Keratinocyte (primary cell): ENCODE data around the gene ISM2. TPM values are rescaled to one million over a fixed set of nuclear protein-coding genes. Genes with fewer than 3 reads are reported as not detected.
"Not testable (repeated sequence)": the region's sequence is repeated elsewhere in the genome, so short reads cannot be mapped to it uniquely, and the experiment has no call there.

Source experiments
- DNase-seq: peaks from one replicate; pipeline ENCODE4 v3.0.0-alpha.2; 2011; ENCODE audit warnings: low read depth, missing footprints, low spot score
- FAIRE-seq: peaks from 2 replicates; lab custom pipeline; 2011; peaks lifted over from hg19 to GRCh38; lab: Jason Lieb, UNC
- H2AFZ ChIP-seq: 2 replicates; pipeline ENCODE4 v1.6.0; 2012; ENCODE audit warnings: low read length, control low read depth, inconsistent platforms; ENCODE audit not compliant: control insufficient read depth
- H3K27ac ChIP-seq: 2 replicates; pipeline ENCODE4 v1.5.1; 2011; ENCODE audit warnings: low read length; ENCODE audit not compliant: control insufficient read depth, insufficient read depth
- H3K27me3 ChIP-seq: 3 replicates; pipeline ENCODE4 v1.6.0; 2011; ENCODE audit warnings: low read length; ENCODE audit not compliant: control insufficient read depth, insufficient read depth; ENCODE audit errors: extremely low read depth
- H3K36me3 ChIP-seq, 2 experiments: 2 replicates in 1 of 2; 3 replicates in 1 of 2; pipeline ENCODE4 v1.5.1; 2011; ENCODE audit warnings: low read length in 2 of 2, mild to moderate bottlenecking in 1 of 2; ENCODE audit not compliant: control insufficient read depth in 2 of 2, insufficient read depth in 2 of 2; ENCODE audit errors: extremely low read depth in 1 of 2
- H3K4me1 ChIP-seq: 3 replicates; pipeline ENCODE4 v1.5.1; 2011; ENCODE audit warnings: low read length; ENCODE audit not compliant: control insufficient read depth, insufficient read depth; ENCODE audit errors: extremely low read depth
- H3K4me2 ChIP-seq: 3 replicates; pipeline ENCODE4 v1.6.0; 2011; ENCODE audit warnings: low read depth, low read length; ENCODE audit not compliant: control insufficient read depth, insufficient read depth; ENCODE audit errors: extremely low read depth
- H3K4me3 ChIP-seq, 3 experiments: fragments of 200-600 bp in 1 of 3; sonication (generic) in 1 of 3; 2 replicates in 2 of 3; 3 replicates in 1 of 3; pipeline ENCODE4 v1.5.1; 2011 to 2016; ENCODE audit warnings: low read length in 3 of 3, mild to moderate bottlenecking in 3 of 3, control low read depth in 2 of 3, inconsistent platforms in 1 of 3, low read depth in 1 of 3, mixed read lengths in 1 of 3, mixed run types in 1 of 3, moderate library complexity in 1 of 3; ENCODE audit not compliant: control insufficient read depth in 2 of 3, insufficient read depth in 2 of 3; ENCODE audit errors: extremely low read depth in 1 of 3
- H3K79me2 ChIP-seq: 2 replicates; pipeline ENCODE4 v1.6.0; 2012; ENCODE audit warnings: low read length; ENCODE audit not compliant: control insufficient read depth, insufficient read depth
- H3K9ac ChIP-seq: 3 replicates; pipeline ENCODE4 v1.6.0; 2011; ENCODE audit warnings: low read length; ENCODE audit not compliant: control insufficient read depth, insufficient read depth; ENCODE audit errors: extremely low read depth
- H3K9me1 ChIP-seq: 3 replicates; pipeline ENCODE4 v1.6.0; 2011; ENCODE audit warnings: low read length; ENCODE audit not compliant: control insufficient read depth, insufficient read depth; ENCODE audit errors: extremely low read depth
- H3K9me3 ChIP-seq: 2 replicates; pipeline ENCODE4 v1.5.1; 2012; ENCODE audit warnings: low read depth, low read length; ENCODE audit not compliant: control insufficient read depth
- H4K20me1 ChIP-seq: 3 replicates; pipeline ENCODE4 v1.6.0; 2011; ENCODE audit warnings: low read length; ENCODE audit not compliant: control insufficient read depth, insufficient read depth; ENCODE audit errors: extremely low read depth
- EZH2 ChIP-seq: IDR thresholded peaks from one replicate; pipeline ENCODE4 v1.6.1; 2012; ENCODE audit warnings: inconsistent platforms, mild to moderate bottlenecking, low read length, moderate library complexity
- dilution Hi-C: fragments of 300-500 bp; cut with MboI; formaldehyde crosslinking; loops from one replicate; pipeline ENCODE4 v1.7.0; 2020; ENCODE audit warnings: low sequenced_read_pairs; ENCODE audit not compliant: extremely low pct_ligation_motif_present
- polyA minus RNA-seq, 3 experiments: library from RNA; depleted of rRNA, polyadenylated mRNA; stranded (reverse); fragments of >200 nt; gene quantifications; 1 replicate in 1 of 3; 2 replicates in 1 of 3; 3 replicates in 1 of 3; pipeline ENCODE4 v1.2.3, GENCODE V29; 2011
- polyA plus RNA-seq, 5 experiments: library from polyadenylated mRNA; depleted of rRNA in 3 of 5; stranded (reverse) in 3 of 5; stranded (forward) in 1 of 5; unstranded in 1 of 5; fragments of >200 nt; gene quantifications; 1 replicate in 1 of 5; 2 replicates in 3 of 5; 3 replicates in 1 of 5; pipeline versions ENCODE4 v1.2.1 to v1.2.3, GENCODE V29; 2011 to 2012; ENCODE audit warnings: missing spikeins in 2 of 5, low read depth in 1 of 5, low replicate concordance in 1 of 5
- TF ChIP-seq, protein P1 (sequence below), 3 experiments: IDR thresholded peaks in 1 of 3; conservative IDR thresholded peaks in 1 of 3; optimal IDR thresholded peaks in 1 of 3; 2 replicates in 2 of 3; 3 replicates in 1 of 3; pipeline versions ENCODE3 to v1.5.1; 2011; ENCODE audit warnings: low read length in 3 of 3, mild to moderate bottlenecking in 3 of 3, moderate library complexity in 2 of 3, control low read depth in 1 of 3, inconsistent platforms in 1 of 3; ENCODE audit not compliant: insufficient read depth in 2 of 3; ENCODE audit errors: extremely low read depth in 1 of 3

The ISM2 gene
- polyA plus RNA-seq (0.08 to 0.32 TPM (median 0.16 TPM) in 3 replicates), polyA minus RNA-seq (0.19 to 0.26 TPM in 2 of 3 replicates, not detected in the other)
- not detected for polyA plus RNA-seq (2011; ENCODE audit: low read depth)
- 0.05 and 0.08 TPM in 2 replicates for polyA plus RNA-seq (2011; cell fraction: cytosol; rRNA removed)
- 0.24 and 0.41 TPM in 2 replicates for polyA plus RNA-seq (2011; cell fraction: nucleus; rRNA removed)
- polyA plus RNA-seq (2012; ENCODE audit: low replicate concordance): 0.25 TPM in 1 of 2 replicates, not detected in the other
- polyA minus RNA-seq (2011; cell fraction: cytosol; rRNA and poly(A)+ RNA removed): not detected
- 0.74 and 1.1 TPM in 2 replicates for polyA minus RNA-seq (2011; cell fraction: nucleus; rRNA and poly(A)+ RNA removed)

DNA sequence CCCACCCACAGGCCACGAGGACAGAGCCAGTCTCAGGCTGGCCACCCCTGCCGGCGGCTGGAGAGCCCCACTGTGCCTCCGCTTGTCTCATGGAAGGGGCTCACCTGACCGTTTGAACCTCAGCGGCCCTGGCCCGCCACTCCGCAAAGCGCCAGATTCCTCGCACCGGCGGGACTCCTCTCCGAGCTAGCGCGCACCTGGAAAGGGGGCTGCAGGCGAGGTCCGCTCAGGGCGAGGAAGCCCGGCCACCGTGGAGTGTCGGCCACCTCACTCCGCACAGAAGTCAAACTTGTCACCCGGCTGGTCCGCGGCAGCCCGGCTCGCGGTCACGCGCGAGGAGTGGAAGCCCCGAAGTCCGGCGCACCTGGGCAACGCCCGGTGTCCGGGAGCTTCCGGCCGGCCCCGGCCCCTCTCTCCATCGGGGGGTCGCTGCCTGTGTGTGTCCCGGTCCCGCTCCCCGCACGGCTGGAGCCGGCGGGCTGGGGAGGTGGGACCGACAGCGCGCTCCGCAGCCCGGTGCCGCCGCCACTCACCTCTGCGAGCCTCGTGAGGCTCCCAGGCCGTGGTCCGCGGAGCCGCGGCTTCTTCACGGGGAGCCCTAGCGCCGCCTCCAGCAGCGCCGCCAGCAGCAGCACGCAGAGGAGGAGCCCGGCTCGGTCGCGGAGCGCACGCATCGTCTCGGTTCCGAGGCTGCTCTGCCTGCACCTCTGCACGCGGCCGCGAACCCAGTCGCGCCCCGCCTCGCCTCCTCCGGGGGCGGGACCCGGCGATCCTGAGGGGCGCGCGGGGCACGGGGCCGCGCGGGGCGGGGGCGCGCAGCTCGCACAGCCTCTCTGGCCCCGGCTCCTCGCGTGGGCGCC, at the start of gene ISM2:
Gene ISM2, minus strand, starts transcription at position 697 of the 860 bp plus-strand sequence. Its CDS starts 23 bp downstream, at position 674.
- Histone ChIP-seq H3K4me2 (peak within 1 kb of the TSS; percentile 83), H3K79me2 (no peaks in the 10 kb centered on the region), H2AFZ (peak within 1 kb of the TSS; percentile 58), H3K4me1 (peaks cover 4% of the 10 kb centered on the region), H3K9me1 (no peaks in the 10 kb centered on the region), H3K4me3 (peak within 1 kb of the TSS; percentile 33 to 51 (median 46)), H3K27me3 (peaks cover 24% of the 10 kb centered on the region), H4K20me1 (no peaks in the 10 kb centered on the region), H3K9ac (peak within 1 kb of the TSS; percentile 15), H3K36me3 (no peaks in the 10 kb centered on the region), H3K27ac (no peak within 1 kb of the TSS), H3K9me3 (no peaks in the 10 kb centered on the region)
- DNase-seq (no peak), FAIRE-seq (no peak)
- TF ChIP-seq EZH2: peak; percentile 80
- TF ChIP-seq, protein P1, sequence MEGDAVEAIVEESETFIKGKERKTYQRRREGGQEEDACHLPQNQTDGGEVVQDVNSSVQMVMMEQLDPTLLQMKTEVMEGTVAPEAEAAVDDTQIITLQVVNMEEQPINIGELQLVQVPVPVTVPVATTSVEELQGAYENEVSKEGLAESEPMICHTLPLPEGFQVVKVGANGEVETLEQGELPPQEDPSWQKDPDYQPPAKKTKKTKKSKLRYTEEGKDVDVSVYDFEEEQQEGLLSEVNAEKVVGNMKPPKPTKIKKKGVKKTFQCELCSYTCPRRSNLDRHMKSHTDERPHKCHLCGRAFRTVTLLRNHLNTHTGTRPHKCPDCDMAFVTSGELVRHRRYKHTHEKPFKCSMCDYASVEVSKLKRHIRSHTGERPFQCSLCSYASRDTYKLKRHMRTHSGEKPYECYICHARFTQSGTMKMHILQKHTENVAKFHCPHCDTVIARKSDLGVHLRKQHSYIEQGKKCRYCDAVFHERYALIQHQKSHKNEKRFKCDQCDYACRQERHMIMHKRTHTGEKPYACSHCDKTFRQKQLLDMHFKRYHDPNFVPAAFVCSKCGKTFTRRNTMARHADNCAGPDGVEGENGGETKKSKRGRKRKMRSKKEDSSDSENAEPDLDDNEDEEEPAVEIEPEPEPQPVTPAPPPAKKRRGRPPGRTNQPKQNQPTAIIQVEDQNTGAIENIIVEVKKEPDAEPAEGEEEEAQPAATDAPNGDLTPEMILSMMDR (optimal IDR thresholded peaks at IDR 0.05 in 1 of 3, IDR thresholded peaks at IDR 0.05 in 1 of 3, conservative IDR thresholded peaks at IDR 0.05 in 1 of 3; ENCODE audit: extremely low read depth in 1 of 3, insufficient read depth in 2 of 3, low read length in 3 of 3): no peak
- dilution Hi-C loops: no loop called here

DNA sequence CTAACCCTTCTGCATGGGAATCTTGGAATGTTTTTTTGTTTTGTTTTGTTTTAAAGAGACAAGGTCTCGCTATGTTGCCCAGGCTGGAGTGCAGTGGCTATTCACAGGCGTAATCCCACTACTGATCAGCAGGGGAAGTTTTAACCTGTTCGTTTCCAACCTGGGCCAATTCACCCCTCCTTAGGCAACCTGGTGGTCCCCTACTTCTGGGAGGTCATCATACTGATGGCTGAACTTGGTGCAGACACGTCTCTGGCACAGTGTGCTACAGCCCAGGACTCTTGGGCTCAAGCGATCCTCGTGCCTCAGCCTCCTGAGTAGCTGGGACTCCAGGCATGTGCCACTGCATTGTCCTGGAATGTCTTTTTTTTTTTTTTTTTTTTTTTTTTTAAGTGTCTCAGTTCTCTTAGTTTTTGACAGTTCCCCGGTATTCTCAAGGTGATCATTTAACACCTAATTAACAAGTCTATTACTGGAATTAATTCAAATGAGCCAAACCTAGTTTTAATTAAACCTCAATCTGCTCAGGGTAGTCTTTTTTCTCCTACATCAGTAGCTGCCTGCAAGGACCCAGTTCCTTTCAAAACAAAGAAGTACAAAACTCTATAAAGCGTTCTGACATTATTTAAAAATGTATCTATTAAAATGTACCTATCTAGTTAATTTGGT, 49.0 kb upstream of the ISM2 start:
- Histone ChIP-seq H3K4me1 (no peaks in the 10 kb centered on the region), H3K79me2 (no peaks in the 10 kb centered on the region), H3K27ac (no peak overlapping the region), H3K4me3 (no peak overlapping the region), H3K27me3 (no peaks in the 10 kb centered on the region), H3K4me2 (no peak overlapping the region), H3K36me3 (peaks cover 3 to 19% of the 10 kb centered on the region in 2 experiments), H4K20me1 (no peaks in the 10 kb centered on the region), H3K9me3 (no peaks in the 10 kb centered on the region), H3K9ac (no peak overlapping the region), H3K9me1 (no peaks in the 10 kb centered on the region), H2AFZ (no peak overlapping the region)
- dilution Hi-C loops: no loop called here
- no peak for FAIRE-seq
- TF ChIP-seq EZH2: no peak
- TF ChIP-seq, protein P1 (optimal IDR thresholded peaks at IDR 0.05 in 1 of 3, IDR thresholded peaks at IDR 0.05 in 1 of 3, conservative IDR thresholded peaks at IDR 0.05 in 1 of 3; ENCODE audit: extremely low read depth in 1 of 3, insufficient read depth in 2 of 3, low read length in 3 of 3): peak in 2 of 3 experiments; percentile 7 to 13
- DNase-seq: no peak

DNA sequence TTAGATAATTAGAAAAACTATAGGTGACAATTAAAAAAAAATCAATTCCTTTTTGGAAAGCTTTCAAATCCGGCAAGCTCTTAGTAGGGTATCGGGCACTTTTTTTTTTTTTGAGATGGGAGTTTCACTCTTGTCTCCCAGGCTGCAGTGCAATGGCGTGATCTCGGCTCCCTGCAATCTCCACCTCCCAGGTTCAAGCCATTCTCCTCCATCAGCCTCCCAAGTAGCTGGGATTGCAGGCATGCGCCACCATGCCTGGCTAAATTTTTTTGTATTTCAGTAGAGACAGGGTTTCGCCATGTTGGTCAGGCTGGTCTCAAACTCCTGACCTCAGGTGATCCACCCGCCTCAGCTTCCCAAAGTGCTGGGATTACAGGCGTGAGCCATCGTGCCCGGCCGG, 46.6 kb upstream of the ISM2 start:
- H2AFZ ChIP-seq, H3K9me1 ChIP-seq, H3K4me1 ChIP-seq, DNase-seq, H4K20me1 ChIP-seq, H3K79me2 ChIP-seq, H3K4me3 ChIP-seq, H3K9ac ChIP-seq, H3K27me3 ChIP-seq, H3K27ac ChIP-seq, H3K9me3 ChIP-seq, H3K4me2 ChIP-seq, FAIRE-seq, dilution Hi-C loops: not testable (repeated sequence)
- peaks cover 3 to 20% of the 10 kb centered on the region in 2 experiments for H3K36me3 ChIP-seq
